ENCODE results near the gene PRX. TPM values are rescaled to one million over a fixed set of nuclear protein-coding genes. Genes with fewer than 3 reads are reported as not detected.

PRX gene
- total and polyA plus RNA-seq, 9 of the 15 experiments (the other 6 are each of a cell fraction or from before 2014, with no cell fraction given) = 0.65 to 3.5 (median 1.7) TPM; not detected in 2

GRCh38 chr19:40443131-40443999, 30.2 kb upstream of the PRX start (continued):
- no peak for TF ChIP-seq MGA (IDR thresholded peaks at IDR 0.05)
- TF ChIP-seq TEAD4 (IDR thresholded peaks at IDR 0.05; ENCODE audit: low read length) = peak; percentile 3; the same call in 1 of the 2 replicates
- TF ChIP-seq TEAD4 (CRISPR knock-in tag; IDR thresholded peaks at IDR 0.05; ENCODE audit: borderline replicate concordance) = no peak
- TF ChIP-seq ZC3H4 (CRISPR knock-in tag; IDR thresholded peaks at IDR 0.05; ENCODE audit: borderline replicate concordance) = no peak
- no peak for TF ChIP-seq CREB3 (tag; conservative IDR thresholded peaks at IDR 0.05; ENCODE audit: low read depth)
- TF ChIP-seq ZNF764 (CRISPR knock-in tag; IDR thresholded peaks at IDR 0.05; ENCODE audit: low read depth) = no peak
- TF ChIP-seq MEF2A (IDR thresholded peaks at IDR 0.05; ENCODE audit: control insufficient read depth, low read depth, low read length) = no peak
- no peak for TF ChIP-seq MXD1 (CRISPR knock-in tag; IDR thresholded peaks at IDR 0.05; ENCODE audit: borderline replicate concordance, poor library complexity, severe bottlenecking)
- TF ChIP-seq ZNF511 (CRISPR knock-in tag; IDR thresholded peaks at IDR 0.05) = no peak
- TF ChIP-seq CGGBP1 (CRISPR knock-in tag; IDR thresholded peaks at IDR 0.05) = no peak; the same call in 1 of the 2 replicates
- no peak for TF ChIP-seq RBBP5 (IDR thresholded peaks at IDR 0.05; ENCODE audit: borderline replicate concordance, insufficient read depth, low read length, poor library complexity, severe bottlenecking)
